Small intestine (tissue), 7 donors: ENCODE measurements around the gene ERAP2. TPM values are rescaled to one million over a fixed set of nuclear protein-coding genes. Genes with fewer than 3 reads are reported as not detected.

Source experiments
- DNase-seq, 2 donors: peaks; one replicate each; pipeline versions ENCODE4 v3.0.0 to v3.0.0-alpha.2; 2013
- FAIRE-seq: peaks from 2 replicates; lab custom pipeline; 2012; peaks lifted over from hg19 to GRCh38; lab: Jason Lieb, UNC
- H3K27ac ChIP-seq, 3 donors: one replicate each; pipeline ENCODE4 v1.5.1; 2013; ENCODE audit warnings: low read length in 2 of 3, mild to moderate bottlenecking in 2 of 3, control low read depth in 1 of 3, inconsistent platforms in 1 of 3, low read depth in 1 of 3, moderate library complexity in 1 of 3
- H3K27me3 ChIP-seq, 3 donors: one replicate each; pipeline ENCODE4 v1.6.1; 2013; ENCODE audit warnings: low read length in 3 of 3, inconsistent platforms in 1 of 3; ENCODE audit not compliant: control insufficient read depth in 3 of 3, insufficient read depth in 3 of 3
- H3K36me3 ChIP-seq, 3 donors: one replicate each; pipeline ENCODE4 v1.6.1; 2013; ENCODE audit warnings: low read length in 3 of 3, inconsistent platforms in 1 of 3, low read depth in 1 of 3, mild to moderate bottlenecking in 1 of 3, moderate library complexity in 1 of 3; ENCODE audit not compliant: control insufficient read depth in 3 of 3, insufficient read depth in 2 of 3
- H3K4me1 ChIP-seq, 3 donors: one replicate each; pipeline ENCODE4 v1.6.1; 2013; ENCODE audit warnings: low read length in 2 of 3, inconsistent platforms in 1 of 3, low read depth in 1 of 3, mild to moderate bottlenecking in 1 of 3, moderate library complexity in 1 of 3; ENCODE audit not compliant: control insufficient read depth in 3 of 3, insufficient read depth in 2 of 3
- H3K4me3 ChIP-seq, 3 donors: one replicate each; pipeline ENCODE4 v1.5.1; 2013; ENCODE audit warnings: low read length in 3 of 3, control low read depth in 1 of 3, inconsistent platforms in 1 of 3, low read depth in 1 of 3, mild to moderate bottlenecking in 1 of 3, moderate library complexity in 1 of 3
- H3K9me3 ChIP-seq, 2 donors: one replicate each; pipeline ENCODE4 v1.6.1; 2013; ENCODE audit warnings: low read depth in 1 of 2, low read length in 1 of 2; ENCODE audit not compliant: control insufficient read depth in 2 of 2, insufficient read depth in 1 of 2
- WGBS, 3 donors: extraction: QIAGEN DNeasy Blood & Tissue Kit; methylation state at CpG; one replicate each; pipeline ENCODE4 v1.1.7; 2013; 5-methylcytosine and 5-hydroxymethylcytosine counted together
- polyA plus RNA-seq, 4 donors: library from polyadenylated mRNA; stranded (reverse) in 3 of 4; unstranded in 1 of 4; fragments of 200-250 nt in 3 of 4; fragments of 120-200 nt in 1 of 4; gene quantifications; one replicate each; pipeline versions ENCODE4 v1.2.1 to v1.2.3, GENCODE V29; 2013
- donor health status: healthy with polysubstance abuse.
- donor health status: control.
- donor health status: control.
- donor health status: Bipolar disorder and iron deficiency.
- donor health status: healthy.

The ERAP2 gene
- polyA plus RNA-seq, 4 donors, result 4.1 to 43.3 (median 6.0) TPM

GRCh38 chr5:96943799-96944198 is 67.5 kb downstream of the ERAP2 start:
- Histone ChIP-seq H3K9me3 (no peaks in the 10 kb centered on the region), H3K27ac (no peak overlapping the region), H3K36me3 (peaks cover 0 to 8% (median 0%) of the 10 kb centered on the region in 3 donors), H3K4me3 (no peak overlapping the region), H3K4me1 (no peaks in the 10 kb centered on the region), H3K27me3 (no peaks in the 10 kb centered on the region)
- FAIRE-seq, result no peak
- DNase-seq, result no peak
- 90 to 96% (median 93%) methylated on average over 1 of the region's 1 CpG for WGBS, 3 donors

- FAIRE-seq, result no peak
These were observed 69.0 kb downstream of the ERAP2 start for GRCh38 chr5:96945144-96945897.

GRCh38 chr5:96946381-96946780 is 70.1 kb downstream of the ERAP2 start:
- FAIRE-seq (no peak), DNase-seq (no peak)
- WGBS, 3 donors, result 58 to 71% (median 70%) methylated on average over 3 of the region's 3 CpGs
- H3K27ac ChIP-seq, result no peak overlapping the region
- peaks cover 0 to 8% (median 0%) of the 10 kb centered on the region in 3 donors for H3K36me3 ChIP-seq
- H3K4me1 ChIP-seq, result no peaks in the 10 kb centered on the region
- H3K27me3 ChIP-seq, result no peaks in the 10 kb centered on the region
- no peak overlapping the region for H3K4me3 ChIP-seq
- H3K9me3 ChIP-seq, result peaks cover 0 to 6% of the 10 kb centered on the region in 2 donors

More at GRCh38 chr5:96945144-96945897, 69.0 kb downstream of the ERAP2 start:
- H3K27ac ChIP-seq, result no peak overlapping the region
- no peaks in the 10 kb centered on the region for H3K27me3 ChIP-seq
- WGBS, 3 donors, result 52 to 96% (median 94%) methylated on average over 5 of the region's 5 CpGs
- H3K36me3 ChIP-seq, result peaks cover 0 to 10% (median 0%) of the 10 kb centered on the region in 3 donors
- no peak for DNase-seq
- H3K4me1 ChIP-seq, result no peaks in the 10 kb centered on the region
- no peak overlapping the region for H3K4me3 ChIP-seq
- H3K9me3 ChIP-seq, result peaks cover 0 to 6% of the 10 kb centered on the region in 2 donors

- peak overlapping the region in 1 of 3 donors; percentile 9 for H3K27ac ChIP-seq
- peaks cover 0 to 7% (median 0%) of the 10 kb centered on the region in 3 donors for H3K4me1 ChIP-seq
- H3K27me3 ChIP-seq, result no peaks in the 10 kb centered on the region
- H3K9me3 ChIP-seq, result peaks cover 0 to 6% of the 10 kb centered on the region in 2 donors
- DNase-seq (no peak), FAIRE-seq (no peak)
- peaks cover 0 to 2% (median 0%) of the 10 kb centered on the region in 3 donors for H3K36me3 ChIP-seq
- WGBS, 3 donors, result 83 to 92% (median 90%) methylated on average over 3 of the region's 3 CpGs
- H3K4me3 ChIP-seq, result no peak overlapping the region
These were observed 75.9 kb downstream of the ERAP2 start for GRCh38 chr5:96952118-96952750.

GRCh38 chr5:96952974-96953730 is 76.9 kb downstream of the ERAP2 start:
- 41 to 58% (median 51%) methylated on average over 7 of the region's 7 CpGs for WGBS, 3 donors

GRCh38 chr5:96957254-96958049 is 81.2 kb downstream of the ERAP2 start:
- peaks cover 0 to 2% (median 0%) of the 10 kb centered on the region in 3 donors for H3K36me3 ChIP-seq
- H3K27me3 ChIP-seq, result no peaks in the 10 kb centered on the region
- FAIRE-seq (no peak), DNase-seq (no peak)
- no peaks in the 10 kb centered on the region for H3K9me3 ChIP-seq
- H3K4me3 ChIP-seq, result no peak overlapping the region
- 64 to 83% (median 68%) methylated on average over 4 of the region's 4 CpGs for WGBS, 3 donors
- peak overlapping the region in 1 of 3 donors; percentile 45 for H3K27ac ChIP-seq
- peaks cover 0 to 13% (median 0%) of the 10 kb centered on the region in 3 donors for H3K4me1 ChIP-seq

More at GRCh38 chr5:96952974-96953730, 76.9 kb downstream of the ERAP2 start:
- DNase-seq, result no peak
- no peak overlapping the region for H3K4me3 ChIP-seq
- peak overlapping the region in 1 of 3 donors; percentile 57 for H3K27ac ChIP-seq
- FAIRE-seq, result no peak
- H3K4me1 ChIP-seq, result peaks cover 0 to 13% (median 0%) of the 10 kb centered on the region in 3 donors
- H3K36me3 ChIP-seq, result peaks cover 0 to 2% (median 0%) of the 10 kb centered on the region in 3 donors
- H3K9me3 ChIP-seq, result peaks cover 0 to 6% of the 10 kb centered on the region in 2 donors
- no peaks in the 10 kb centered on the region for H3K27me3 ChIP-seq

GRCh38 chr5:96958977-96959376 is 82.7 kb downstream of the ERAP2 start:
- Histone ChIP-seq H3K36me3 (peaks cover 0 to 2% (median 0%) of the 10 kb centered on the region in 3 donors), H3K27me3 (no peaks in the 10 kb centered on the region), H3K9me3 (no peaks in the 10 kb centered on the region), H3K4me3 (no peak overlapping the region), H3K4me1 (peaks cover 0 to 16% (median 0%) of the 10 kb centered on the region in 3 donors), H3K27ac (no peak overlapping the region)
- DNase-seq (no peak), FAIRE-seq (no peak)
- WGBS, 3 donors, result 80 to 93% (median 89%) methylated on average over 5 of the region's 5 CpGs
